Tibial artery (tissue), 4 donors: ENCODE data around the gene ZNF132.
A peak's percentile ranks its signal among the peaks of the same experiment; 100 is the strongest.

ENCODE experiments used
- DNase-seq, 2 donors: peaks; one replicate each; pipeline ENCODE4 v3.0.0-alpha.2; 2019
- H3K27ac ChIP-seq, 2 donors: fragments of 200-600 bp; sonication (generic) in 1 of 2; 1 replicate in 1 of 2; 2 replicates in 1 of 2; pipeline ENCODE4 v1.5.1; 2018 to 2019; ENCODE audit warnings: mild to moderate bottlenecking in 1 of 2
- H3K27me3 ChIP-seq, 2 donors: fragments of 200-600 bp; sonication (generic) in 1 of 2; one replicate each; pipeline versions ENCODE4 v1.5.1 to v1.6.0; 2016 to 2019
- H3K36me3 ChIP-seq, 3 donors: fragments of 200-600 bp; sonication (generic) in 2 of 3; one replicate each; pipeline ENCODE4 v1.5.1; 2016 to 2019; ENCODE audit warnings: mild to moderate bottlenecking in 2 of 3
- H3K4me1 ChIP-seq, 4 donors: fragments of 200-600 bp; sonication (generic) in 2 of 4; 1 replicate in 3 of 4; 2 replicates in 1 of 4; pipeline ENCODE4 v1.5.1; 2016 to 2019
- H3K4me3 ChIP-seq, 2 donors: fragments of 200-600 bp; sonication (generic) in 1 of 2; 1 replicate in 1 of 2; 2 replicates in 1 of 2; pipeline ENCODE4 v1.5.1; 2018 to 2019; ENCODE audit warnings: mild to moderate bottlenecking in 2 of 2
- H3K9me3 ChIP-seq, 3 donors: fragments of 200-600 bp; sonication (generic) in 1 of 3; one replicate each; pipeline ENCODE4 v1.5.1; 2016 to 2019
- CTCF ChIP-seq, 2 experiments: fragments of 200-600 bp in 1 of 2; fragments of 450-650 bp in 1 of 2; IDR thresholded peaks; one replicate each; pipeline ENCODE4 v1.5.1; 2017 to 2019; ENCODE audit warnings: antibody characterized with exemption in 2 of 2, mild to moderate bottlenecking in 1 of 2, moderate library complexity in 1 of 2
- intact Hi-C: fragments of 100-400 bp; cut with DNase I; formaldehyde crosslinking; loops from one replicate; pipeline ENCODE4 v1.15.0; 2023; ENCODE audit warnings: low total_unique reads

The ZNF132 gene

DNA sequence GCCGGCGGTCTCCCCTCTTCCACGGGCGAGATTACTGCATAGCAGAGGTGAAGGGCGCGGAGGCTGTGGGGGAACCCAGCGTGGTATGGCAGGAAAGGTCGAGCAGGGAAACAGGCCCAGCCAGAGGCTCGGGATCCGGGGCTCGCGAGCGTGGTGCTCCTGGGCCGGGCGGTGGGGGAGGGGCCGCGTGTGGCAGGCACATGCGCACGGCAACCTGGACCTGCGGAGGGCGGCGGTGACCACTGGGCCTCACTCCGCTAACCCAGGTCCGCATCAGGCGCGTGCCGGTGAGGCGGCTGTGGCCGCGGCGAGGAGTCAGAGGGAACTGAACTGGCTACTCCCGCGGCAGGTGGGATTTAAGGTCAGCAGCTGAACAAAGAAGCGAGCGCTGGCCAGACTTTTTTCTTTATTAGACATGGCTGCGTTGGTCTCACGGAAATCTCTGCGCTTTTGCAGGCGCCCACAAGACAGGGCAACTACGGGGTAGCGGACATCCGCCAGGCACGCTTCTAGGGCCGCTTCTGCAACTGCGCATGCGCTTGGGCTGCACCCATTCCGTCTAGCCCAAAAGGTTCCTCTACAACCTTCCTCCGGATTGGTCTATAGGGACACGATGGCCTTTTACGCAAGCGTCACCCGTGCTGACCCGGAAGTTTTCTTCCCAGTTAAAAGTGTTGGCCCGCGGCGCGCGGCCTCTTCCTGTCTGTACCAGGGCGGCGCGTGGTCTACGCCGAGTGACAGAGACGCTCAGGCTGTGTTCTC lies 53.2 kb downstream of the ZNF132 start, which contains the start of gene RPS5:
RPS5 (plus strand) TSS at position 694 of the 762 bp plus-strand sequence. CDS start 869 bp downstream, outside the sequence.
- Histone ChIP-seq H3K4me3 (peak within 1 kb of the TSS; percentile 78 to 83), H3K36me3 (peaks cover 14 to 37% (median 17%) of the 10 kb centered on the region in 3 donors), H3K4me1 (peaks cover 0 to 41% (median 32%) of the 10 kb centered on the region in 4 donors), H3K9me3 (no peaks in the 10 kb centered on the region), H3K27me3 (no peaks in the 10 kb centered on the region), H3K27ac (peak within 1 kb of the TSS; percentile 95 to 96)
- peak in 1 of 2 experiments; percentile 16 for TF ChIP-seq CTCF (IDR thresholded peaks at IDR 0.05)
- DNase-seq: peak; percentile 97 to 98
- intact Hi-C loops: no loop called here

GRCh38 chr19:58385891-58386575 lies 53.9 kb downstream of the ZNF132 start:
- intact Hi-C loops: no loop called here
- Histone ChIP-seq H3K4me1 (peaks cover 0 to 45% (median 36%) of the 10 kb centered on the region in 4 donors), H3K9me3 (no peaks in the 10 kb centered on the region), H3K36me3 (peaks cover 6 to 30% (median 17%) of the 10 kb centered on the region in 3 donors), H3K27me3 (no peaks in the 10 kb centered on the region), H3K27ac (peak overlapping the region; percentile 95 to 96), H3K4me3 (peak overlapping the region; percentile 78 to 83)
- no peak for TF ChIP-seq CTCF (IDR thresholded peaks at IDR 0.05)
- DNase-seq: no peak

DNA sequence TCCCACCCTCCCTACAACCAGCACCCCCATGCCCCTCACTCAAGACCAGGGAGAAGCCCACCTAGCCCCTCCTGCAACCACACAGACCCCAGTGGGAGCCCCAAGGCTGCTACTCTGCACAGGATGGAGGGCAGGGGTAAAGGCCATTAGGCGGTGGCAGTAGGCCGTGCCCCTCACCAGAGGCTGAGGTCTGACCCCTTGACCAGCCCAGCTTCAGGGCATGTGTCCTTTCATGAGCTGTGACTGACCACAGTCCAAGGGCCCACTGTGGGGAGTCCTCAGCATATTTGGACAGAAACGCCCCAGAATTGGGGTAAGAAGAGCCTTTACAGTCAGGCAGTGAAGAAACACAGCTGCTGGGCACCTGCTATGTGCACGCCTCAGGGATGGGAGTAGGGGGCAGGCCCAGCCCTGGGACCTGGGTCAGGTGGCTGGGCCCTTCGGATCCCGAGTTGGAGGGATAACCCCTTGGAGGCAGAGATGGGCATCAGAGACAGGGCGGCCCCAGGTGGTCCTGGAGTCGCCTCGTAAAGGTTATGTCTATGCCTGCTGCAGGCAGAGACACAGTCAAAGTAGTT lies 54.6 kb downstream of the ZNF132 start:
- intact Hi-C loops: no loop called here
- DNase-seq: no peak
- Histone ChIP-seq H3K9me3 (no peaks in the 10 kb centered on the region), H3K27ac (peak overlapping the region; percentile 95 to 96), H3K4me3 (peak overlapping the region; percentile 78 to 83), H3K4me1 (peaks cover 0 to 43% (median 36%) of the 10 kb centered on the region in 4 donors), H3K27me3 (no peaks in the 10 kb centered on the region), H3K36me3 (peaks cover under 1 to 24% (median 17%) of the 10 kb centered on the region in 3 donors)
- TF ChIP-seq CTCF (IDR thresholded peaks at IDR 0.05): no peak

DNA sequence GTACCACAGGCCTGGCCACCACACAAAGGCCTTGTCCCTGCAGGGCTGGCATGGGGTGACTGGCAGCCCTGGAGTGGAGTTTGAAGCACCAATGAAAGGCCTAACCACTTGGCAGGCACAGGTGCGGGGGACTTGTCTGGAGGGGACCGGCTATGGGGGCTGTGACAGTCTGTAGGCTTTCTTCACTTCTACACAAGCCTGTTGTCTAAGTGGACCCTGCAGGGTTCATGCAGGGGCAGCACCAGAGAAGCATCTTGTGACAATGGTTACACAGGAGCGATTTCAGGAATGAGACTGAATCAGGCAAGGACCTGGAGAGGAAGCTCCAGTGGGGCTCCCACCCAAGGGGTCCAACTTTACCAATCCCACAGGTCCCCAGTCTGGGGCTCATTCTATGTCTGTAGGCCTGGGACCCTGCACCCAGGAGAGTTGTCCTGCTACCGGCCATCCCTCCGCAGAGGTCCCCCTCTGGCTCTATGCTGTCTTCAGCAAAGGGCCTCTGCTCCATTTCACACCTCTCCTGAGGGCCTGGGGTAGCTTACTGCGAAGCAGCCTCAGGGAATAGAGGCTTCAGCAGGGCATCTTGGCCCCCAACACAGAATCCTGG lies 56.9 kb downstream of the ZNF132 start:
- intact Hi-C loops: no loop called here

More for the DNA sequence above, 56.9 kb downstream of the ZNF132 start:
- H3K27ac ChIP-seq: no peak overlapping the region
- H3K27me3 ChIP-seq: no peaks in the 10 kb centered on the region
- no peak for TF ChIP-seq CTCF (IDR thresholded peaks at IDR 0.05)
- no peak for DNase-seq
- no peaks in the 10 kb centered on the region for H3K9me3 ChIP-seq
- no peak overlapping the region for H3K4me3 ChIP-seq
- peaks cover 0 to 2% (median 0%) of the 10 kb centered on the region in 3 donors for H3K36me3 ChIP-seq
- H3K4me1 ChIP-seq: peaks cover 6 to 46% (median 41%) of the 10 kb centered on the region in 4 donors
